ENCODE results near the gene WFS1. TPM values are rescaled to one million over a fixed set of nuclear protein-coding genes. Genes with fewer than 3 reads are reported as not detected.

Gene WFS1
- total RNA-seq, 2 donors from 2014 or later: 12.1 to 12.7 TPM

- H3K9me3 ChIP-seq: no peaks in the 10 kb centered on the region
- no peak for DNase-seq
- H3K36me3 ChIP-seq: no peaks in the 10 kb centered on the region
- intact Hi-C loops (cut with DNase I): no loop called here
- H3K27me3 ChIP-seq: no peaks in the 10 kb centered on the region
- no peak overlapping the region for H3K27ac ChIP-seq
- TF ChIP-seq CTCF (IDR thresholded peaks at IDR 0.05): no peak
- H3K4me1 ChIP-seq: no peaks in the 10 kb centered on the region
- H3K4me3 ChIP-seq: no peak overlapping the region
- H3K9ac ChIP-seq (ENCODE audit: low read depth in 2 of 2, low read length in 2 of 2): no peak overlapping the region
Observed at GRCh38 chr4:6288342-6288741, 18.7 kb downstream of the WFS1 start.

- intact Hi-C loops (cut with DNase I): no loop called here
- DNase-seq: no peak
- H3K27me3 ChIP-seq: no peaks in the 10 kb centered on the region
- no peak overlapping the region for H3K9ac ChIP-seq (ENCODE audit: low read depth in 2 of 2, low read length in 2 of 2)
- H3K27ac ChIP-seq: no peak overlapping the region
- no peaks in the 10 kb centered on the region for H3K9me3 ChIP-seq
- H3K4me1 ChIP-seq: no peaks in the 10 kb centered on the region
- TF ChIP-seq CTCF (IDR thresholded peaks at IDR 0.05): no peak
- H3K36me3 ChIP-seq: no peaks in the 10 kb centered on the region
- no peak overlapping the region for H3K4me3 ChIP-seq
Observed at GRCh38 chr4:6288871-6289270, 19.2 kb downstream of the WFS1 start.

- no peak for TF ChIP-seq CTCF (IDR thresholded peaks at IDR 0.05)
- Histone ChIP-seq H3K4me1 (no peaks in the 10 kb centered on the region), H3K4me3 (no peak overlapping the region), H3K27ac (no peak overlapping the region), H3K27me3 (no peaks in the 10 kb centered on the region), H3K36me3 (no peaks in the 10 kb centered on the region), H3K9ac (ENCODE audit: low read depth in 2 of 2, low read length in 2 of 2) (no peak overlapping the region), H3K9me3 (no peaks in the 10 kb centered on the region)
- intact Hi-C loops (cut with DNase I): no loop called here
- DNase-seq: no peak
Observed at GRCh38 chr4:6290256-6290655, 20.6 kb downstream of the WFS1 start.

GRCh38 chr4:6290769-6291547 is 21.3 kb downstream of the WFS1 start:
- TF ChIP-seq CTCF (IDR thresholded peaks at IDR 0.05): no peak
- no peak for DNase-seq
- intact Hi-C loops (cut with DNase I): no loop called here
- no peaks in the 10 kb centered on the region for H3K4me1 ChIP-seq
- H3K36me3 ChIP-seq: no peaks in the 10 kb centered on the region
- H3K27me3 ChIP-seq: no peaks in the 10 kb centered on the region
- H3K27ac ChIP-seq: no peak overlapping the region
- no peak overlapping the region for H3K4me3 ChIP-seq
- H3K9me3 ChIP-seq: no peaks in the 10 kb centered on the region
- H3K9ac ChIP-seq (ENCODE audit: low read depth in 2 of 2, low read length in 2 of 2): no peak overlapping the region

- intact Hi-C loops (cut with DNase I): no loop called here
- no peaks in the 10 kb centered on the region for H3K4me1 ChIP-seq
- H3K36me3 ChIP-seq: no peaks in the 10 kb centered on the region
- no peak overlapping the region for H3K4me3 ChIP-seq
- H3K9me3 ChIP-seq: no peaks in the 10 kb centered on the region
- H3K27ac ChIP-seq: no peak overlapping the region
- no peak for DNase-seq
- no peaks in the 10 kb centered on the region for H3K27me3 ChIP-seq
- H3K9ac ChIP-seq (ENCODE audit: low read depth in 2 of 2, low read length in 2 of 2): no peak overlapping the region
- TF ChIP-seq CTCF (IDR thresholded peaks at IDR 0.05): no peak
Observed at GRCh38 chr4:6291784-6292297, 22.2 kb downstream of the WFS1 start.
